HEK293 (cell line): Measurements from ENCODE around the gene RPS6KA5.
A peak's percentile ranks its signal among the peaks of the same experiment; 100 is the strongest.

Experiments
- CTCF ChIA-PET: fragments of 350-600 bp; formaldehyde crosslinking; extraction: SDS; loops from one replicate; lab custom pipeline; 2021; ENCODE audit warnings: antibody characterized with exemption; lab: Yijun Ruan, JAX
- POLR2A ChIA-PET: fragments of 300-600 bp; formaldehyde crosslinking; extraction: SDS; loops from one replicate; lab custom pipeline; 2020; ENCODE audit warnings: antibody characterized with exemption, inconsistent platforms; lab: Yijun Ruan, JAX
- H3K27ac ChIP-seq: fragments of 200-500 bp; sonication (Bioruptor generic); 2 replicates; pipeline ENCODE4 v1.5.1; 2014; ENCODE audit warnings: low read depth, low read length, control low read depth, inconsistent platforms; ENCODE audit errors: extremely low read depth
- H3K36me3 ChIP-seq, 2 experiments: fragments of 200-500 bp in 1 of 2; sonication (Bioruptor generic) in 1 of 2; 1 replicate in 1 of 2; 2 replicates in 1 of 2; pipeline ENCODE4 v1.5.1; 2014 to 2017; ENCODE audit warnings: inconsistent platforms in 2 of 2, low read length in 2 of 2; ENCODE audit not compliant: control insufficient read depth in 2 of 2, insufficient read depth in 1 of 2
- H3K4me1 ChIP-seq: fragments of 200-500 bp; sonication (Bioruptor generic); 2 replicates; pipeline ENCODE4 v1.5.1; 2014; ENCODE audit warnings: mild to moderate bottlenecking, low read length, inconsistent platforms; ENCODE audit not compliant: control insufficient read depth, insufficient read depth
- H3K4me3 ChIP-seq: 2 replicates; pipeline ENCODE4 v1.5.1; 2011; ENCODE audit warnings: low read depth, mild to moderate bottlenecking, control low read depth, low read length, moderate library complexity
- H3K9me3 ChIP-seq: fragments of 200-500 bp; sonication (Bioruptor generic); 2 replicates; pipeline ENCODE4 v1.5.1; 2014; ENCODE audit warnings: low read depth, low read length, inconsistent platforms; ENCODE audit not compliant: control insufficient read depth, insufficient read depth
- EGR2 ChIP-seq: fragments of 450-650 bp; formaldehyde crosslinking; IDR thresholded peaks from 2 replicates; pipeline ENCODE4 v1.5.1; 2016; ENCODE audit warnings: low read depth, missing biosample characterization, missing genetic modification characterization
- IKZF3 ChIP-seq: fragments of 450-650 bp; IDR thresholded peaks from 2 replicates; pipeline ENCODE4 v1.5.0; 2018; ENCODE audit warnings: missing biosample characterization, mild to moderate bottlenecking, missing genetic modification characterization, moderate library complexity
- SCRT1 ChIP-seq: fragments of 450-650 bp; formaldehyde crosslinking; IDR thresholded peaks from 2 replicates; pipeline ENCODE4 v1.5.1; 2016; ENCODE audit warnings: missing biosample characterization, missing genetic modification characterization, borderline replicate concordance
- SCRT2 ChIP-seq: fragments of 450-650 bp; formaldehyde crosslinking; IDR thresholded peaks from 2 replicates; pipeline ENCODE4 v1.5.1; 2016; ENCODE audit warnings: missing biosample characterization, missing genetic modification characterization
- SP2 ChIP-seq: fragments of 450-650 bp; formaldehyde crosslinking; IDR thresholded peaks from 2 replicates; pipeline ENCODE4 v1.5.1; 2016; ENCODE audit warnings: missing biosample characterization, missing genetic modification characterization
- SP7 ChIP-seq: fragments of 450-650 bp; formaldehyde crosslinking; IDR thresholded peaks from 2 replicates; pipeline ENCODE4 v1.5.1; 2016; ENCODE audit warnings: missing biosample characterization, missing genetic modification characterization
- YY1 ChIP-seq: fragments of 450-650 bp; formaldehyde crosslinking; IDR thresholded peaks from 2 replicates; pipeline ENCODE4 v1.5.1; 2018; ENCODE audit warnings: missing biosample characterization, missing genetic modification characterization
- ZNF132 ChIP-seq: fragments of 450-650 bp; formaldehyde crosslinking; IDR thresholded peaks from 2 replicates; pipeline ENCODE4 v1.5.1; 2017; ENCODE audit warnings: missing biosample characterization, missing genetic modification characterization, borderline replicate concordance
- ZNF302 ChIP-seq: fragments of 450-650 bp; formaldehyde crosslinking; IDR thresholded peaks from 2 replicates; pipeline ENCODE4 v1.5.1; 2016; ENCODE audit warnings: missing biosample characterization, missing genetic modification characterization, low read depth
- ZNF366 ChIP-seq: fragments of 450-650 bp; formaldehyde crosslinking; conservative IDR thresholded peaks from 2 replicates; pipeline ENCODE4 v1.5.1; 2016; ENCODE audit warnings: missing biosample characterization, missing genetic modification characterization
- ZNF37A ChIP-seq: fragments of 450-650 bp; IDR thresholded peaks from 2 replicates; pipeline ENCODE4 v1.5.1; 2018; ENCODE audit warnings: missing biosample characterization, missing genetic modification characterization
- ZNF530 ChIP-seq: fragments of 450-650 bp; formaldehyde crosslinking; IDR thresholded peaks from 2 replicates; pipeline ENCODE4 v1.5.1; 2016; ENCODE audit warnings: low read depth, missing biosample characterization, missing genetic modification characterization
- ZNF785 ChIP-seq: fragments of 450-650 bp; formaldehyde crosslinking; IDR thresholded peaks from 2 replicates; pipeline ENCODE4 v1.5.1; 2016; ENCODE audit warnings: missing biosample characterization, missing genetic modification characterization
- TF ChIP-seq, protein P1 (sequence below): fragments of 450-650 bp; formaldehyde crosslinking; IDR thresholded peaks from 2 replicates; pipeline ENCODE4 v1.5.0; 2017; ENCODE audit warnings: missing biosample characterization, missing genetic modification characterization, borderline replicate concordance
- TF ChIP-seq, protein P2 (sequence below): fragments of 450-650 bp; formaldehyde crosslinking; IDR thresholded peaks from 2 replicates; pipeline ENCODE4 v1.5.1; 2017; ENCODE audit warnings: missing biosample characterization, missing genetic modification characterization

The RPS6KA5 gene

DNA sequence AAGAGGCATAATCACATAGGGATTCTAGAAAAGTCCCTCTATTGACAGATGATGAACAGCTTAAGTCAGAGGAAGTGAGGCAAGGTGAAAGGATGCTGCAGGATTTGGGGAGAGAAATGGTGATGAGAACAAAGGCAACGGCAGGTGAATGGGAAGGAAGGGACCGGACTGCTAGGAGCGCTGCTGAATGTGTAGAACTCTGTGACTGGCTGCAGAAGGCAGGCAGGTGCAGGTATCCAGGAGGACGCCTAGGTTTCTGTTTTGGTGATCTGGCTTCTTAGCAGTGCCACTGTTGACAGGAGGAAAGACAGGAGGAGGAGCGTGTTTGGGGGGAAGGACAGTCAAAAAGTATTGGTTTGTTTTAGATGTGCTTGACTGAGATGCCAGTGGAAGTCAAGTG is 185.8 kb downstream of the RPS6KA5 start (continued):
- TF ChIP-seq, protein P1, sequence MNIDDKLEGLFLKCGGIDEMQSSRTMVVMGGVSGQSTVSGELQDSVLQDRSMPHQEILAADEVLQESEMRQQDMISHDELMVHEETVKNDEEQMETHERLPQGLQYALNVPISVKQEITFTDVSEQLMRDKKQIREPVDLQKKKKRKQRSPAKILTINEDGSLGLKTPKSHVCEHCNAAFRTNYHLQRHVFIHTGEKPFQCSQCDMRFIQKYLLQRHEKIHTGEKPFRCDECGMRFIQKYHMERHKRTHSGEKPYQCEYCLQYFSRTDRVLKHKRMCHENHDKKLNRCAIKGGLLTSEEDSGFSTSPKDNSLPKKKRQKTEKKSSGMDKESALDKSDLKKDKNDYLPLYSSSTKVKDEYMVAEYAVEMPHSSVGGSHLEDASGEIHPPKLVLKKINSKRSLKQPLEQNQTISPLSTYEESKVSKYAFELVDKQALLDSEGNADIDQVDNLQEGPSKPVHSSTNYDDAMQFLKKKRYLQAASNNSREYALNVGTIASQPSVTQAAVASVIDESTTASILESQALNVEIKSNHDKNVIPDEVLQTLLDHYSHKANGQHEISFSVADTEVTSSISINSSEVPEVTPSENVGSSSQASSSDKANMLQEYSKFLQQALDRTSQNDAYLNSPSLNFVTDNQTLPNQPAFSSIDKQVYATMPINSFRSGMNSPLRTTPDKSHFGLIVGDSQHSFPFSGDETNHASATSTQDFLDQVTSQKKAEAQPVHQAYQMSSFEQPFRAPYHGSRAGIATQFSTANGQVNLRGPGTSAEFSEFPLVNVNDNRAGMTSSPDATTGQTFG (tag by site-specific recombination) = no peak
- TF ChIP-seq ZNF530 (tag by site-specific recombination) = no peak

DNA sequence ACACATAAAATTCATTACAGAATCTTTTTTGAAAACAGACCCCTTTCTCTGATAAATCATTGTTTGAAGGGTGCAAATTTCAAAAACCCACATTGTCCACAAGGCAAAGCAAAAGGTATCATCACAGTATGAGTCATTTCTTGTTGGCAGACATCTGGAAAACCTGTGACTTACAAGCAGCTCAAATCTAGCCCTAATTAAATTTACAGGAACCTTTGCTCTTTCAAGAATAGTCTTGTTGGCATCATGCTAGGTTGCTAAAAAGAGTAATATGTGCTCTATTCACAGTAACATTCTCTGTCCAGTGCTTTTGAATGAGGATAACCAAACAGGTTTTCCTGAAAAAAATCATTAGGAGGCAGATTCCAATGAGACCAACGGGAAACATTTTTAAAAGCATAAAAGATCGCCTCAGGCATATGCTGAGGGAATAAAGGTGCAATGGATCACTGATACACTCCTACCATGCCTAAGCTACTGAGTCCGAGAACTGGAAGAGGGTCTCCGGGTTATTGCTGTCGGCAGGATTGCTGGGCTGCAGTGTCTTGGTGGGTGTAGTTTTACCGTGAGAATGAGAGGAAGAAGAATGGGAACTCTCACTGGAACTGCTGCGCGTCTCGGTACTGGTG is 188.7 kb downstream of the RPS6KA5 start:
- H3K4me3 ChIP-seq = no peak overlapping the region
- TF ChIP-seq ZNF302 (tag by site-specific recombination) (no peak), IKZF3 (tag by site-specific recombination) (no peak), ZNF366 (tag by site-specific recombination) (peak; percentile 48), YY1 (tag by site-specific recombination) (no peak), SP7 (tag by site-specific recombination) (peak; percentile 88), EGR2 (no peak)
- TF ChIP-seq, protein P2, sequence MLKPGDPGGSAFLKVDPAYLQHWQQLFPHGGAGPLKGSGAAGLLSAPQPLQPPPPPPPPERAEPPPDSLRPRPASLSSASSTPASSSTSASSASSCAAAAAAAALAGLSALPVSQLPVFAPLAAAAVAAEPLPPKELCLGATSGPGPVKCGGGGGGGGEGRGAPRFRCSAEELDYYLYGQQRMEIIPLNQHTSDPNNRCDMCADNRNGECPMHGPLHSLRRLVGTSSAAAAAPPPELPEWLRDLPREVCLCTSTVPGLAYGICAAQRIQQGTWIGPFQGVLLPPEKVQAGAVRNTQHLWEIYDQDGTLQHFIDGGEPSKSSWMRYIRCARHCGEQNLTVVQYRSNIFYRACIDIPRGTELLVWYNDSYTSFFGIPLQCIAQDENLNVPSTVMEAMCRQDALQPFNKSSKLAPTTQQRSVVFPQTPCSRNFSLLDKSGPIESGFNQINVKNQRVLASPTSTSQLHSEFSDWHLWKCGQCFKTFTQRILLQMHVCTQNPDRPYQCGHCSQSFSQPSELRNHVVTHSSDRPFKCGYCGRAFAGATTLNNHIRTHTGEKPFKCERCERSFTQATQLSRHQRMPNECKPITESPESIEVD (tag by site-specific recombination) = peak; percentile 40; the same call in 1 of the 2 replicates
- TF ChIP-seq, all 188 proteins: peak for 3
- ChIA-PET CTCF (no interaction called here), POLR2A (no interaction called here)
- Histone ChIP-seq H3K4me1 (peaks cover 5% of the 10 kb centered on the region; the same call in 1 of the 2 replicates), H3K36me3 (peaks cover 0 to 12% of the 10 kb centered on the region in 2 experiments; a peak in 1 of 3 replicates), H3K9me3 (no peaks in the 10 kb centered on the region), H3K27ac (no peak overlapping the region)

DNA sequence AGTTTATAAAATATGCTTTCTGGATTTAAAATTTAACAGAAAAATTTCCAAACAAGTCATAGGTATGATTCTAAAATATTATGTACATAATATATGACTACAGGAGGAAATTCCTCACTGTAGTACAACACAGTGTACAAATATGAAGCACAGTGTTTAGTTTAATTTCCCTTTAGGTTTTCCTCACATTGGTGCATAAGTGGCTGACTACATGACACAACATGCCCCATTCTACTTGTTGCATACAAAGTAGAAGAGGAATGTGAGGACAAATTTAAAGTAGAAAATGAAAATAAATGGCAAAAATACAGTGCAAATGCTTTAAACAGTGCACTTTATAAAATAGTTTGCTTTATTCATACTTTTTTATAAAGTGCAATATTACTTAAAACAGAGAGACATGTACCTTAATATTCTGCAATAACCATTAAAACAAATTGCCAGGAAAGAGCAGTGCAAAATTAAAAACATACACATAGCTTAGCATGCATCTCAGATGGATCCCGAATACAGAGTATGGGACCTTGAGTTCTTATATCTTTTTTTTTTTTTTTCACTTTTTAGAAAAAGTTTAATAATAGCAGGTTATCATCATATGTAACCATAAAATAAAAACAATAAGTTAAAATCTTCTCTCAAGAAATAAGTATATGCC is 189.4 kb downstream of the RPS6KA5 start:
- H3K9me3 ChIP-seq = no peaks in the 10 kb centered on the region
- H3K27ac ChIP-seq = no peak overlapping the region
- ChIA-PET CTCF (no interaction called here), POLR2A (no interaction called here)
- H3K36me3 ChIP-seq = peaks cover 0 to 12% of the 10 kb centered on the region in 2 experiments; a peak in 1 of 3 replicates
- no peak overlapping the region for H3K4me3 ChIP-seq
- TF ChIP-seq SCRT1 (tag by site-specific recombination) (peak; percentile 92), SP2 (tag by site-specific recombination) (no peak), SCRT2 (tag by site-specific recombination) (peak; percentile 97), ZNF37A (tag by site-specific recombination) (no peak), ZNF785 (tag by site-specific recombination) (no peak), ZNF132 (tag by site-specific recombination) (no peak)
- peaks cover 5% of the 10 kb centered on the region; the same call in 1 of the 2 replicates for H3K4me1 ChIP-seq
